Measurements from ENCODE around the gene ZNF500. TPM values are rescaled to one million over a fixed set of nuclear protein-coding genes. Genes with fewer than 3 reads are reported as not detected.
"Not testable (repeated sequence)": the region's sequence is repeated elsewhere in the genome, so short reads cannot be mapped to it uniquely, and the experiment has no call there.

The ZNF500 gene
- total RNA-seq, 1 donor from 2014 or later = 7.2 TPM

DNA sequence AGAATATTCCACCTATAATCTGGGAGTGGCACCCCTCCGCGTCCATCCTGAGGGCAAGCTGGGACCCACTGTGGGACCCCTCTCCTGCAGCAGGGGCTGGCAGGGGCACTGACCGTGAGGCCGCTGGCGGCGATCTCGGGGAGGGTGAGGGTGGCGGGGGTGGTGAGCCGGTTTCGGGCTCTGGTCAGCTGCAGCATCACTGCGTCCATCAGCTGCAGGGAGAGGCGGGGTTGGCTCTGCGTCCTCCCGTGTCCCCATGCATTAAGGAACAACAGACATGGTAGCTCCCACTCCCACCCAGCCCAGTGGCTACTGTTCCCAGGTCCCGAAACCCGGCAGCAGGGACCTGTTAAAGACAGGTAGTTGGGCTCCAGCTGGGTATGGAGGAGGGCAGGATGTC lies 31.5 kb upstream of the ZNF500 start:
- intact Hi-C loops (cut with DNase I) = no loop called here
- DNase-seq (ENCODE audit: low spot score) = no peak

DNA sequence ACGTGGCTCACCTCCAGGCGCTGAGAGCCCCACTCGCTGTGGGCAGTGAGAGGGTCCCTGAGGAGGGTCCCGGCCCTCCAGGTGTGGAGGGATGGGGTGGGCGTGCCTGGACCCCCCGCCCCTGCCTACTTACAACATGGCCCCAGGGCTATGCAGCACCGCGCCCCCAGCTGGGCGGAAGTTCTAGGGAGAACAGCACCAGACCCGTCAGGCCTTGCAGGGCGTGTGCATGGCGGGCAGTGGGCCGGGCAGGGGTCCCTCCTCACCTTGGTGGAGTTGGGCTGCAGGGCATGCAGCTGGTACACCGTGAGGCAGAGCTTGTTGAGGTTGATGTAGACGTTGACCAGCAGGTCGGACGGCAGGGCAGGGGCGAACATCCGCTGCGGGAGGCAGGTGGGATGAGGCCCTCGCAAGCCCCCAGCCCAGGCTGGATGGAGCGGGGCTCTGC lies 30.9 kb upstream of the ZNF500 start:
- intact Hi-C loops (cut with DNase I) = no loop called here
- DNase-seq (ENCODE audit: low spot score) = no peak

DNA sequence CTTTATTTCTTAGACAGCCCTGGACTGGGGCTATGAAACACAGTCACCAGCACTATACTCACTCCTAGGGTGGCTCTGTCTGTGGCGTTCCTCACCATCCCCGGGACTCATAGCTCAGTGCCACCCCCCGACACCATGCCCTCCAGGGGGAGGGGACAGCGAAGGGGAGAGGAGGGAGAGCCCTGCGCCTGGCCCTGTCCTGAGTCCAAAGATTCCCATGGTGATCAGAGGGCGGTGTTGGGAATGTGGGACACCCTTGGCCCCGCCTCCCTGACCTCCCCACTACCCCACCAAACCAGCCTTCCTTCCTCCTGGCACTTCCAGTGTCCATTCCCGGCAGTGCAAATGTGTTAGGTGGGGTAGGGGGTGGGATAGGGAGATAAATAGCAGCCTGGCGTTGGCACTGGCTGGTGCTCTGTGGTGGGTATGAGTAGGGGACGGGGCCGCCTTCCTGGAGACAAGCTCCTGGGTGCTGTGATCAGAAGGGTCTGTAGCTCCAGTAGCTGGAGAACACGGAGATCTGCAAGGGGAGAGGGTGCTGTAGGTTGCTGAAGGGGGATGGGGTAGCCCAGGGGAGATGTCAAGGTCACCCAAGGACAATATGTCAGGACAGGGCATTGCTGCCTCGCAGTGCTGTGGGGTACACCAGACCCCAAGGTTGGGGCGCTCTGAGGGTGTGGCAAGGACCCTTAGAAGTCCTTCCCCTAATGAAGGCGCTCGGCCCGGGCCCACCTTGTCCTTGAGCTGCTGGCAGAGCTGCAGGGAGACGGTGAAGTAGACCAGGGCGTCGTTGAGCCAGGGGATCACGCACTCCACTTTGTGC lies 30.2 kb upstream of the ZNF500 start:
- DNase-seq (ENCODE audit: low spot score) = no peak
- intact Hi-C loops (cut with DNase I) = no loop called here

DNA sequence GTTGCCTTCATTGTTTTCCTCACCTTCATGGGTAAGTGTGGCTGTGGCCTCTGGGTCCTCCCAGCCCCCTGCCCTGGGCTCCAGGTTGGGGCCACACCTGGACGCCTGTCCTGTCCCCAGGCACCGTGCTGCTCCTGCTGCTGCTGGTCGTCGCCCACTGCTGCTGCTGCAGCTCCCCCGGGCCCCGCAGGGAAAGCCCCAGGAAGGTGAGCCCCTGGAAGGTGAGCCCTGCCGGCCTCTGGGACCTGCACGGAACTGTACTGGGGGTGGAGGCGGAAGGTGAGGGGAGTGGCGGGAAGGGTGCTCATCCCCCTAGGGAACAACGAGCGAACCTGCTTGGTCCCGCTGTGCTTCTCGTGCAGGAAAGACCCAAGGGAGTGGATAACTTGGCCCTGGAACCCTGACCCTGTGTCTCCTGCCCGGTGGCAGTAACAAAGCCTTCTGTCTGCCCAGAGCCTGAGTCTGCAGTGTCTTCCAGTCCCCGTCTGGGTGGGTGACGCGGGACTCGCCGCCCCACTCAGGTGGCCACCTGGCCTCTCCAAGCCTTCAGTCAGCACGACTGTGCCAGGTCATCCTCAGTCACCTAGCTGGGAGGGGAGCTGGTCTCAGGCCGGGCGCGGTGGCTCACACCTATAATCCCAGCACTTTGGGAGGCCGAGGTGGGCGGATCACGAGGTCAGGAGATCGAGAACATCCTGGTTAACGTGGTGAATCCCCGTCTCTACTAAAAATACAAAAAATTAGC lies 29.0 kb upstream of the ZNF500 start:
- intact Hi-C loops (cut with DNase I) = no loop called here
- no peak for DNase-seq (ENCODE audit: low spot score)

DNA sequence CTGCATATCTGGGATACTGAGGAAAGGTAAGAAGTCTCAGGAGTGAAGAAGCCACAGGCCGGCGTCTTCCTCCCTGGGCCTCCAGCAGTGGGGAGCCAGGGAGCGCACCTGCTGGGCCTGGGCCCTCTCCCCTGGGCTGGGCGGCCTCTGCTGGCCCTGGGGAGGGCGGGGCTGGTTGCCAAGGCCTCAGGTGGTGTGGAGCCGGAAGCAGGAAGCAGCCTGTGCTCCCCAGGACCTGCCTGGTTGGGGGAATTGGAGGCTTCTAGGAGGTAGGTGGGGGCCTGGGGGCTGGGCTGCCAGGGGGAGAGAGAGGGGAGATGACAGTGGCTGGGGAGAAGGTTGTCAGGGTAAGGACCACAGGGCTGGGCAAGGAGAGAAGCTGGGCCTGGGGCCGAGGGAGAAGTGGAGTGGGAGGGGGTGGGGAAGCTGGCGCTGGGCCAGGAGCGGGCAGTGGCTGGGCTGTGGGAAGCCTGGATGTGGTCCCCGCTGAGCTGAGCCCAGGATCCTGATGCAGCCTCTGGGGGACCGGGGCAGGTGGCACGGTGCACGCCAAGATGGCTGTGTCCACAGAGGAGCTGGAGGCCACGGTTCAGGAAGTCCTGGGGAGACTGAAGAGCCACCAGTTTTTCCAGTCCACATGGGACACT lies 28.3 kb upstream of the ZNF500 start, which contains the start of gene SMIM22:
SMIM22 (plus strand) TSS at position 189 of the 647 bp plus-strand sequence; CDS start at position 555, 366 bp downstream.
- no peak for DNase-seq (ENCODE audit: low spot score)

DNA sequence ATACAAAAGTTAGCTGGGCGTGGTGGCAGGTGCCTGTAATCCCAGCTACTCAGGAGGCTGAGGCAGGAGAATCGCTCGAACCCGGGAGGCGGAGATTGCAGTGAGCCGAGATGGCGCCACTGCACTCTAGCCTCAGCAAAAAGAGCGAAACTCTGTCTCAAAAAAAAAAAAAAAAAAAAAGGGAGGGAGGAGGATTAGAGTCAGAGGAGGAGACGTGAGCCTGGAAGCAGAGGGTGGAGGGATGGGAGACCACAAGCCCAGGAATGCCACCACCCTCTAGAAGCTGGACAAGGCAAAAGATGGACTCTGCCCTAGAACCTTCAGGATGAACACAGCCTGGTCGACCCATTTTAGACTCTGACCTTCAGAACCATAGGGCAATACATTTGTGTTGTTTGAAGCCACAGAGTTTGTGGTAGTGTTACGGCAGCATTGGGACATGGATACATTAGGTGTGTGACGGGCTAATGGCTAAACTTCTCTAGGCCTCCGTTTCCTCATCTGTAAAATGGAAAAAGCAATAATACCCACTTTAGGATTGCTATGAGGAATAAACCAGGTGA lies 26.1 kb upstream of the ZNF500 start:
- intact Hi-C loops (cut with DNase I) = no loop called here
- no peak for DNase-seq (ENCODE audit: low spot score)

More for the DNA sequence above, 28.3 kb upstream of the ZNF500 start, which contains the start of gene SMIM22:
- intact Hi-C loops (cut with DNase I) = no loop called here

DNA sequence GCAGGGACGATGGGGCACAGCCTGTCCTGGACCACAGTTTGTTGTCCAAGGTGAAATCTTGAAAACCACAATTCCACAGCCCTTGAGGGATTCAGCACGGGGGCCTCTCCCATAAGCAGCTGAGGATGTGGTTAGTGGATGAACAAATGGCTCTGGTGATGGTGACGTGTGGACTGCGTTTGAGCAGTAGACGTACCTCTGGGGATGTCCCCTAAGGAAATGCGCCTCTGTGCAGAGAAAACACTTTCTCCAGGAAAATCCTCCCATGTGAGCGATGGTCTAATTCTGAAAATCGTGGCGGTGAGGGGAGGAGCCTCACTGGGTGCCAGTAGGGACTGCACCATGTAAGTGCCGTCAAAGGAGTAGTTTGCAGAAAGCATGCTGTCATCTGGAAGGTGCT lies 23.9 kb upstream of the ZNF500 start:
- intact Hi-C loops (cut with DNase I) = no loop called here
- no peak for DNase-seq (ENCODE audit: low spot score)

DNA sequence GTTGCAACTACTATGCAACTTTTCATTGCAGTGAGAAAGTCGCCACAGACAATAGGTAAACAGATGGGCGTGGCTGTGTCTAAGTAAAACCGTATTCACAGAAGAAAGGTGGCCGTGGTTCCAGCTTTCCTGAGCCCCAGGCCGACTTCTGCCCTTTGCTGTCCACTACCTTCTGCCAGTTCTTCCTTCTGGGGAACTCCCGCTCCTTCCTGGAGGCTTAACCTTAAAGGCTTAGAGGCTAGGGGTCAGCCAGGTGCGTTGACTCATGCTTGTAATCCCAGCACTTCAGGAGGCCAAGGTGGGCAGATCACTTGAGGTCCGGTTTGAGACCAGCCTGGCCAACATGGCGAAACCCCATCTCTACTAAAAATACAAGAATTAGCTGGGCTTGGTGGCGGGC lies 23.3 kb upstream of the ZNF500 start:
- no peak for DNase-seq (ENCODE audit: low spot score)
- intact Hi-C loops (cut with DNase I) = no loop called here

DNA sequence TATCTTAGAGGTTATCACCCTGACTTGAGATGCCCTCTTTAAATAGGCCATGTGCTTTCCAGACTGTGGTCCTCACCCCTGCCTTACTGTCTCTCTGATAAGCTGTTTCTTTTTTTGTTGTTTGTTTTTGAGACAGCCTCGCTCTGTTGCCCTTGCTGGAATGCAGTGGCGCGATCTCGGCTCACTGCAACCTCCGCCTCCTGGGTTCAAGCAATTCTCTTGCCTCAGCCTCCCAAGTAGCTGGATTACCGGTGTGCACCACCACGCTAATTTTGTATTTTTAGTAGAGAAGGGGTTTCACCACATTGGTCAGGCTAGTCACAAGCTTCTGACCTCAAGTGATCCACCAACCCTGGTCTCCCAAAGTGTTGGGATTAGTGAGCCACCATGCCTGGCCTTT lies 21.9 kb upstream of the ZNF500 start:
- intact Hi-C loops (cut with DNase I) = no loop called here
- no peak for DNase-seq (ENCODE audit: low spot score)

DNA sequence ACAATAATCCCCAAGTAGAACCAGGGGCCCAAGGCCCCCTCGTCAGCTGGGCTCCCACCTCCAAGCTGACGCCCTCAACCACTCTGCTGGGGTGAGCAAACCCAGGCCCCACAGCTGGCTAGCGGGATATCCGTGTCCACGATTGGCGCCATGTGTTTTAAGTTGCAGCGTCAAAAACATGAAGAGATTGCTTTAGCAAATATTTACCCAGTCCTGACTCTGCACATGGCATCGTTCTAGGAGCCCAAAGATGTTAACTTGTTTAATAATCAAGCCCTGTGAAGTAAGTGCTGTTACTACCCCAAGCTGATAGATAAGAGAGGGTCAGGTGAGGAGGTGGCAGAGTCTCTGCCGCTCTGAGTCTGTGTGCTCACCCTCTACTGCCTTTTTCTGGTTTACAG lies 21.5 kb upstream of the ZNF500 start:
- no peak for DNase-seq (ENCODE audit: low spot score)

DNA sequence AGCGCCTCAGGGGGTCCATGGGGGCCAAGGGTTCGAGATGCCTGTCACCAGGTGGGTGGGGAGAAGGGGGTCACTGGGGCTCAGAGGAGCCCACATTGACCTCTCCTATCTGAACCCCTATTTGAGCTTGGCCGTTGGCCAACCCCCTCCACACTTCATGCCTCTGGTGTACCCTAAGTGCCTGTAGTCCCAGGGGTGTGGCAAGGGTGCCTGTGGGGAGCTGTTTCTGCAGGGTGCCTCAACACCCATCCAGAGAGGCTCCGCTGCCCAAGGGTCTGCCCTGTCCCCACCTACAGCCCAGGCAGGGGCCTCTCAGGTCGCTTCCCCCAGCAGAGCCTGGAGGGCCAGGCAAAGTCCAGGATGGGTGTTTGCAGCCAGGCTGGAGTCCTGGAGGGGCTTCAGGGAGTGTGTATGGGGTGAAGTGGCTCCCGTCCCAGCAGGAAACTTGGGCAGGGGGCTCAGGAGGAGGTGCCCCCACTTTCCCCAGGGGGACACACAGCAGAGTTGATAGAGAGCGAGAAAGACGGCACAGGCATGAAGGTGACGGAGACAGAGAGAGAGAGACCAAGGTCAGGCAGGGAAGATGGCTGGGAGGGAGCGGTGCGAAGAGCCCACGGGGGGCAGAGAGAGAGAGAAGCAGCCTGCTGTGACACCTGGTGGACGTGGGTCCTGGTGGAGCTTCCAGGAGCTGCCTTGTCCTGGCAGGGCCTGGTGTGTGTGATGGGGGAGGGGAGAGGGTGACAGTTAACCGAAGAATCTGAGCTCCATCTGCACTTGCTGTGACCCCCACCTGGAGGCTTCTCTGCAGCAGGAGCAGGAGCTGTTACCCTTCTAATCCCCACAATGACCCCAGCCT lies 20.9 kb upstream of the ZNF500 start, which contains the start of gene SEPTIN12:
SEPTIN12 (minus strand) TSS at position 719 of the 856 bp plus-strand sequence; CDS start at position 19, 700 bp downstream.
- no peak for DNase-seq (ENCODE audit: low spot score)
- intact Hi-C loops (cut with DNase I) = no loop called here

More for the DNA sequence above, 21.5 kb upstream of the ZNF500 start:
- intact Hi-C loops (cut with DNase I) = no loop called here

DNA sequence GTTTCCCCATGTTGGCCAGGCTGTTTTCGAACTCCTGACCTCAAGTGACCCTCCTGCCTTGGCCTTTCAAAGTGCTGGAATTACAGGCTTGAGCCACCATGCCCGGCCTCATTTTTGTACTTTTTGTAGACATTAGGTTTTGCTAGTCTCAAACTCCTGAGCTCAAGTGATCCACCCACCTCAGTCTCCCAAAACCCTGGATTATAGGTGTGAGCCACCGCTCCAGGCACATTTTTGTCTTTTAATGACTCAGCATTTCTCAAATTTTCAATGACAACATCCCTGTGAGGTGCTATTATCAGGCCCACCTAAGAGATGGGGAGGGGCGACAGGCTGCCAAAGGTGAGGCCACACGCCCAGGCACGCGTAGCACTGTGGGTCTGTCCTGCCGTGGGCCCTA lies 20.1 kb upstream of the ZNF500 start:
- DNase-seq (ENCODE audit: low spot score) = no peak
- intact Hi-C loops (cut with DNase I) = no loop called here

DNA sequence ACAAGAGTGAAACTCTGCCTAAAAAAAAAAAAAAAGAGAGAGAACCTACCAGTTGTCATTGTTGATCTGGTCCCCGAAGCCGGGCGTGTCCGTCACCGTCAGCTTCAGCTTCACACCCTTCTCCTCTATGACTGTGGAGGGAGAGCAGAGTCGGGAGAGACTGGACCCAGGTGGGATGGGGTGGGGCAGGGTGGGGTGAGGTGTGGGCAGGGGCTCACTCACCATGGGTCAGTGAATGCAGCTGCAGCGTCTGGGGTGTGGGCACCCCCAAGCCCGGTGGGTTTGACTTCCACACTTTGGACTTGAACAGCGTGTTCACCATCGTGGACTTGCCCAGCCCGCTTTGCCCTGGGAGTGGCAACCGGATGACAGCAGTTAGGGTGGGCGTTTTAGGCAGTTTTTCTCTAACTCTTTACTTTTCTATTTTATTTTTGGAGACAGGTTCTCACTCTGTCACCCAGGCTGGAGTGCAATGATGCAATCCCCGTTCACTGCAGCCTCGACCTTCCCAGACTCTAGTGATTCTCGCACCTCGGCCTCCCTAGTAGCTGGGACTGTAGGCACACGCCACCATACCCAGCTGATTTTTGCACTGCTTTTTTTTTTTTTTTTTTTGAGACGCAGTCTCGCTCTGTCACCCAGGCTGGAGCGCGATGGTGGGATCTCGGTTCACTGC lies 18.9 kb upstream of the ZNF500 start:
- intact Hi-C loops (cut with DNase I) = no loop called here
- no peak for DNase-seq (ENCODE audit: low spot score)

DNA sequence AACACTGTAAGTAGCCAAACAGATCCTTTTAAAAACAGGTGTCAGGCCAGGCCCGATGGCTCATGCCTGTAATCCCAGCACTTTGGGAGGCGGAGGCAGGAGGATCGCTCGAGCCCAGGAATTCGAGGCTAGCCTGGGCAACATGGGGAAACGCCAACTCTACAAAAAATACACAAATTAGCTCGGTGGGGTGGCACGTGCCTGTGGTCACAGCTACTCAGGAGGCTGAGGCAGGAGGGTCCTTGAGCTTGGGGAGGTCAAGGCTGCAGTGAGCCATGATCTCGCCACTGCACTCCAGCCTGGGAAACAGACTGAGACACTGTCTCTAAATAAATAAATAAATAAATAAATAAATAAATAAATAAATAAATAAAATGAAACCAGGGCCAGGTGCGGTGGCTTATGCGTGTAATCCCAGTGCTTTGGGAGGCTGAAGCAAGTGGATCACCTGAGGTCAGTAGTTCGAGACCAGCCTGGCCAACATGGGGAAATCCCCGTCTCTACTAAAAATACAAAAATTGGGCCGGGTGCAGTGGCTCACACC lies 17.6 kb upstream of the ZNF500 start:
- intact Hi-C loops (cut with DNase I) = loop anchor here (1.0 kb wide), 1 partner anchor 24 kb away; no protein-coding TSS in a partner anchor
- DNase-seq (ENCODE audit: low spot score) = not testable (repeated sequence)

DNA sequence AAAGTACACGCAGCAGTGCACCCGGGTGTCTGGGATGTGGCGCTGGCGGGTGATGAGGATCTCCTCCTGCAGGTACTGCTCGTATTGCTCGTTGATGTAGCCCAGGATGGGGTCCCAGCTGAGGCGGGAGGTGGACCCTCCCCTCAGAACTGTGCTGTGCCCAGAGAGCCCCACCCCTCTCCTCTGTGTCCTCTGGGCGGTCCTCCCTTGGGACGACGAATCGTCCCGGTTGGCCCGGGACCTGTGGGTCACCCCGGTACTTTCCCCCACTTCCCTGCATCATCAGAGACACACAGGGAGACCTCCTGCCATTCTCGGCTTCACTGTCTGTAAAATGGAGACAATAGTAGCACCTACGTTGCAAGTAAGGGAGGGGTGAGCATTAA lies 17.0 kb upstream of the ZNF500 start:
- intact Hi-C loops (cut with DNase I) = loop anchor here (1.0 kb wide), 1 partner anchor 24 kb away; no protein-coding TSS in a partner anchor
- DNase-seq (ENCODE audit: low spot score) = no peak

DNA sequence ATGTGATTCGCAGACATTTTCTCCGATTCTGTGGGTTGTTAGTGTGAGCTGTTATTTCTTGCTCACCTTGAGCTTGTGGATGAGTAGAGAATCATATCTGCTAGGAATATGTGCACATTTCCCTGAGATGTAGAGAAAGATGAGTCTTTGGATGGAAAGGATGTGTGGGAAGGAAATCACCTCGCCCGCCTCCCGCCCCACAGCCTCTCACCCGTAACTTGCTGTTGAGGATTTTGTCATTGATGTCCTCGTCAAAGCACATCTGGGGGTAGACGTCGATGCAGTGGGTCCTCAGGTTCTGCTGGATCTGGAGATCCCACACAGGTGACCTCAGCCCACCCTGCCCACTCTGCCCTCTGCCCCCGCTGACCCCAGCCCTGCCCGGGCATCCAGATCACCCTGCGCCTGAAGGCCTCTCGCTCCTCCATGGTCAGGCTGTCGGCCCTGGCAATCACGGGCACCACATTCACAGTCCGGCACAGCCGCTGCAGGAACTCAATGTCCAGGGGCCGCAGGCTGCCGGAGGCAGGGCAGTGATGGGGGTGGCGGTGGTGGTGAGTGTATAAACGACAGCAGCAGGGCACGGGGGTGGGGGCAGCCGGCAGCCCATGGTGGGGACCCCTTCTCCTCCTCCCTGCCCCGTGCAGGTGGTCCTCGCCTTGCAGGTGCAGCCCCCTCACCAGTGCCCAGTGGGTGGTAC lies 16.4 kb upstream of the ZNF500 start:
- no peak for DNase-seq (ENCODE audit: low spot score)
- intact Hi-C loops (cut with DNase I) = no loop called here

DNA sequence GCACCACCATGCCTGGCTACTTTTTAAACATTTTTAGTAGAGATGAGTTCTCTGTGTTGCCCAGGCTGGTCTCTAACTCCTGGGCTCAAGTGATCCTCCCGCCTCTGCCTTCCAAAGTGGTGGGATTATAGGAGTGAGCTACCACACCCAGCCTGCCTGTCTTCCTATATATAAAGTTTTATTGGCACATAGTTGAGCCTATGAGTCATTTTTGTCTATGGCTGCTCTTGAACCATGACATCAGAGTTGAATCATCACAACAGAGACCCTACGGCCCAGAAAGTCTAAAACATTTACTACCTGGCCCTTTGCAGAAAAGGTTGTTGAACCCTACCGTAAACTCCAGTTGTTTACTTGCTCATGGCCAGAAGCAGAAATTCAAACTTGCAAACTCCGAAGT lies 13.3 kb upstream of the ZNF500 start:
- DNase-seq (ENCODE audit: low spot score) = no peak
- intact Hi-C loops (cut with DNase I) = no loop called here

DNA sequence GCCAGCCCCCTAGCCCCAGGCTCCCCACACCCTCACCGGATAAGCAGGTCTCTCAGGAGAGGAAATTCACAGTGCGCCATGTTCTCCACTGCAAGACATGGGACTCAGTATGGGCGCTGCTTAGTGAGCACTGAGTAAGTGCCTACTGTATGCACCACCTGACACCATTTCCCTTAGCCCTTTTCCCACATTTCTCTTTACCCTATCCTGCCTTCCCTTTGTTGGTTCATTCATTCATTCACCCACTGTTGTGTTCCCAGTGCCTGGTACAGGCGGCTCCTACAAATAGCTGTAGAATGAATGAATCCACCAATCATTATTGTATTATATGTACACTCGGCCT lies 11.1 kb upstream of the ZNF500 start:
- DNase-seq (ENCODE audit: low spot score) = no peak
- intact Hi-C loops (cut with DNase I) = no loop called here
